WTC11 (cell line): ENCODE results near the gene MDFIC2. TPM values are rescaled to one million over a fixed set of nuclear protein-coding genes. Genes with fewer than 3 reads are reported as not detected.

Source experiments
- ATAC-seq: fragments of 200-7000 bp; cut with Tn5 transposase; 2 replicates; pipeline ENCODE4 v1.10.0; 2021; ENCODE audit warnings: mild to moderate bottlenecking, moderate library complexity
- CTCF ChIA-PET: fragments of 300-600 bp; sonication (Branson Sonifier 250); formaldehyde crosslinking; loops from one replicate; lab custom pipeline; 2021; ENCODE audit warnings: antibody characterized with exemption; lab: Charles Lee
- POLR2A ChIA-PET: fragments of 350-600 bp; sonication (Branson Sonifier 250); formaldehyde crosslinking; loops from one replicate; lab custom pipeline; 2021; ENCODE audit warnings: antibody characterized with exemption; lab: Charles Lee
- DNase-seq: peaks from one replicate; pipeline ENCODE4 v3.0.0; 2021; ENCODE audit warnings: low spot score
- H3K27ac Mint-ChIP-seq: 2 replicates; pipeline ENCODE4 v1.8.0; 2021; ENCODE audit warnings: mixed read lengths
- H3K27me3 Mint-ChIP-seq: 2 replicates; pipeline ENCODE4 v1.8.0; 2021; ENCODE audit warnings: low read depth, mild to moderate bottlenecking, moderate library complexity, mixed read lengths
- H3K36me3 Mint-ChIP-seq: 2 replicates; pipeline ENCODE4 v1.8.0; 2021; ENCODE audit warnings: mixed read lengths
- H3K4me1 Mint-ChIP-seq: 2 replicates; pipeline ENCODE4 v1.8.0; 2022; ENCODE audit warnings: mixed read lengths
- H3K4me3 Mint-ChIP-seq: 2 replicates; pipeline ENCODE4 v1.8.0; 2021; ENCODE audit warnings: mild to moderate bottlenecking, moderate library complexity, mixed read lengths
- H3K9me3 Mint-ChIP-seq: 2 replicates; pipeline ENCODE4 v1.8.0; 2021; ENCODE audit warnings: mixed read lengths
- CBFB ChIP-seq: sonication (generic); formaldehyde crosslinking; IDR thresholded peaks from 2 replicates; pipeline ENCODE4 v1.8.1; 2022; ENCODE audit warnings: mild to moderate bottlenecking, low read depth, missing genetic modification reagents
- E2F1 ChIP-seq: sonication (generic); formaldehyde crosslinking; IDR thresholded peaks from 2 replicates; pipeline ENCODE4 v1.8.0; 2022; ENCODE audit warnings: mild to moderate bottlenecking, missing genetic modification reagents
- E2F4 ChIP-seq: sonication (generic); formaldehyde crosslinking; IDR thresholded peaks from 2 replicates; pipeline ENCODE4 v1.8.1; 2022; ENCODE audit warnings: low read depth, mild to moderate bottlenecking, moderate library complexity, missing genetic modification reagents, borderline replicate concordance
- E2F5 ChIP-seq: sonication (generic); formaldehyde crosslinking; IDR thresholded peaks from 2 replicates; pipeline ENCODE4 v1.8.1; 2022; ENCODE audit warnings: mild to moderate bottlenecking, moderate library complexity, missing genetic modification reagents
- EMX1 ChIP-seq: fragments of 250-450 bp; sonication (Bioruptor Pico); IDR thresholded peaks from 2 replicates; pipeline ENCODE4 v1.8.0; 2021; ENCODE audit warnings: mild to moderate bottlenecking
- MYBL2 ChIP-seq: sonication (generic); formaldehyde crosslinking; IDR thresholded peaks from 2 replicates; pipeline ENCODE4 v1.8.1; 2023; ENCODE audit warnings: mild to moderate bottlenecking, moderate library complexity, missing genetic modification reagents
- NR3C1 ChIP-seq: sonication (generic); formaldehyde crosslinking; conservative IDR thresholded peaks from 2 replicates; pipeline ENCODE4 v1.8.1; 2023; ENCODE audit warnings: low read depth, mild to moderate bottlenecking, missing genetic modification reagents
- OVOL2 ChIP-seq: fragments of 250-450 bp; sonication (Bioruptor Pico); IDR thresholded peaks from 2 replicates; pipeline ENCODE4 v1.9.0; 2021; ENCODE audit warnings: mild to moderate bottlenecking, borderline replicate concordance
- SMAD3 ChIP-seq: sonication (generic); formaldehyde crosslinking; IDR thresholded peaks from 2 replicates; pipeline ENCODE4 v1.8.0; 2022; ENCODE audit warnings: missing genetic modification reagents, mild to moderate bottlenecking, borderline replicate concordance
- SP1 ChIP-seq: sonication (generic); formaldehyde crosslinking; conservative IDR thresholded peaks from 2 replicates; pipeline ENCODE4 v1.8.1; 2022; ENCODE audit warnings: missing genetic modification reagents
- TP53 ChIP-seq: sonication (generic); formaldehyde crosslinking; IDR thresholded peaks from 2 replicates; pipeline ENCODE4 v1.8.1; 2023; ENCODE audit warnings: mild to moderate bottlenecking, missing genetic modification reagents
- ZNF121 ChIP-seq: sonication (generic); formaldehyde crosslinking; IDR thresholded peaks from 2 replicates; pipeline ENCODE4 v1.8.0; 2023; ENCODE audit warnings: missing genetic modification reagents
- ZNF219 ChIP-seq: sonication (generic); formaldehyde crosslinking; IDR thresholded peaks from 2 replicates; pipeline ENCODE4 v1.8.0; 2023; ENCODE audit warnings: missing genetic modification reagents, mild to moderate bottlenecking, borderline replicate concordance
- ZNF396 ChIP-seq: fragments of 250-450 bp; sonication (Bioruptor Pico); IDR thresholded peaks from 2 replicates; pipeline ENCODE4 v1.8.0; 2021; ENCODE audit warnings: mild to moderate bottlenecking, moderate library complexity, borderline replicate concordance
- total RNA-seq: library from RNA; stranded (reverse); gene quantifications from 3 replicates; pipeline ENCODE4 v1.2.3, GENCODE V29; 2021
- TF ChIP-seq, protein P1 (sequence below): fragments of 250-450 bp; sonication (Bioruptor Pico); IDR thresholded peaks from 2 replicates; pipeline ENCODE4 v1.9.0; 2021; ENCODE audit warnings: mild to moderate bottlenecking
- TF ChIP-seq, protein P2 (sequence below): fragments of 200-600 bp; IDR thresholded peaks from 2 replicates; pipeline ENCODE4 v1.8.0; 2022; ENCODE audit warnings: antibody characterized with exemption
- TF ChIP-seq, protein P3 (sequence below): sonication (generic); formaldehyde crosslinking; IDR thresholded peaks from 2 replicates; pipeline ENCODE4 v1.8.0; 2022; ENCODE audit warnings: mild to moderate bottlenecking, missing genetic modification reagents
- TF ChIP-seq, protein P4 (sequence below): fragments of 250-450 bp; sonication (Bioruptor Pico); IDR thresholded peaks from 2 replicates; pipeline ENCODE4 v2.1.2; 2022; ENCODE audit warnings: mild to moderate bottlenecking, moderate library complexity

The MDFIC2 gene
- total RNA-seq, 1 experiment from 2014 or later = not detected

- ATAC-seq = no peak
- Mint-ChIP-seq H3K4me3 (no peak overlapping the region), H3K27me3 (no peaks in the 10 kb centered on the region), H3K36me3 (no peaks in the 10 kb centered on the region), H3K4me1 (peaks cover 16% of the 10 kb centered on the region), H3K9me3 (peaks cover 9% of the 10 kb centered on the region), H3K27ac (no peak overlapping the region)
- ChIA-PET POLR2A (no interaction called here), CTCF (no interaction called here)
- TF ChIP-seq SMAD3 (CRISPR knock-in tag) = no peak
- no peak for TF ChIP-seq ZNF219 (CRISPR knock-in tag)
- no peak for TF ChIP-seq SP1 (CRISPR knock-in tag)
- no peak for TF ChIP-seq ZNF121 (CRISPR knock-in tag)
- TF ChIP-seq E2F1 (CRISPR knock-in tag) = no peak
- no peak for TF ChIP-seq ZNF396 (CRISPR knock-in tag)
- TF ChIP-seq OVOL2 = no peak
- TF ChIP-seq NR3C1 (CRISPR knock-in tag) = no peak
- no peak for TF ChIP-seq CBFB (CRISPR knock-in tag)
- TF ChIP-seq, protein P1, sequence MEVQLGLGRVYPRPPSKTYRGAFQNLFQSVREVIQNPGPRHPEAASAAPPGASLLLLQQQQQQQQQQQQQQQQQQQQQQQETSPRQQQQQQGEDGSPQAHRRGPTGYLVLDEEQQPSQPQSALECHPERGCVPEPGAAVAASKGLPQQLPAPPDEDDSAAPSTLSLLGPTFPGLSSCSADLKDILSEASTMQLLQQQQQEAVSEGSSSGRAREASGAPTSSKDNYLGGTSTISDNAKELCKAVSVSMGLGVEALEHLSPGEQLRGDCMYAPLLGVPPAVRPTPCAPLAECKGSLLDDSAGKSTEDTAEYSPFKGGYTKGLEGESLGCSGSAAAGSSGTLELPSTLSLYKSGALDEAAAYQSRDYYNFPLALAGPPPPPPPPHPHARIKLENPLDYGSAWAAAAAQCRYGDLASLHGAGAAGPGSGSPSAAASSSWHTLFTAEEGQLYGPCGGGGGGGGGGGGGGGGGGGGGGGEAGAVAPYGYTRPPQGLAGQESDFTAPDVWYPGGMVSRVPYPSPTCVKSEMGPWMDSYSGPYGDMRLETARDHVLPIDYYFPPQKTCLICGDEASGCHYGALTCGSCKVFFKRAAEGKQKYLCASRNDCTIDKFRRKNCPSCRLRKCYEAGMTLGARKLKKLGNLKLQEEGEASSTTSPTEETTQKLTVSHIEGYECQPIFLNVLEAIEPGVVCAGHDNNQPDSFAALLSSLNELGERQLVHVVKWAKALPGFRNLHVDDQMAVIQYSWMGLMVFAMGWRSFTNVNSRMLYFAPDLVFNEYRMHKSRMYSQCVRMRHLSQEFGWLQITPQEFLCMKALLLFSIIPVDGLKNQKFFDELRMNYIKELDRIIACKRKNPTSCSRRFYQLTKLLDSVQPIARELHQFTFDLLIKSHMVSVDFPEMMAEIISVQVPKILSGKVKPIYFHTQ (CRISPR knock-in tag) = no peak
- no peak for TF ChIP-seq MYBL2 (CRISPR knock-in tag)
- TF ChIP-seq, protein P2, sequence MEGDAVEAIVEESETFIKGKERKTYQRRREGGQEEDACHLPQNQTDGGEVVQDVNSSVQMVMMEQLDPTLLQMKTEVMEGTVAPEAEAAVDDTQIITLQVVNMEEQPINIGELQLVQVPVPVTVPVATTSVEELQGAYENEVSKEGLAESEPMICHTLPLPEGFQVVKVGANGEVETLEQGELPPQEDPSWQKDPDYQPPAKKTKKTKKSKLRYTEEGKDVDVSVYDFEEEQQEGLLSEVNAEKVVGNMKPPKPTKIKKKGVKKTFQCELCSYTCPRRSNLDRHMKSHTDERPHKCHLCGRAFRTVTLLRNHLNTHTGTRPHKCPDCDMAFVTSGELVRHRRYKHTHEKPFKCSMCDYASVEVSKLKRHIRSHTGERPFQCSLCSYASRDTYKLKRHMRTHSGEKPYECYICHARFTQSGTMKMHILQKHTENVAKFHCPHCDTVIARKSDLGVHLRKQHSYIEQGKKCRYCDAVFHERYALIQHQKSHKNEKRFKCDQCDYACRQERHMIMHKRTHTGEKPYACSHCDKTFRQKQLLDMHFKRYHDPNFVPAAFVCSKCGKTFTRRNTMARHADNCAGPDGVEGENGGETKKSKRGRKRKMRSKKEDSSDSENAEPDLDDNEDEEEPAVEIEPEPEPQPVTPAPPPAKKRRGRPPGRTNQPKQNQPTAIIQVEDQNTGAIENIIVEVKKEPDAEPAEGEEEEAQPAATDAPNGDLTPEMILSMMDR = no peak
- TF ChIP-seq, protein P3, sequence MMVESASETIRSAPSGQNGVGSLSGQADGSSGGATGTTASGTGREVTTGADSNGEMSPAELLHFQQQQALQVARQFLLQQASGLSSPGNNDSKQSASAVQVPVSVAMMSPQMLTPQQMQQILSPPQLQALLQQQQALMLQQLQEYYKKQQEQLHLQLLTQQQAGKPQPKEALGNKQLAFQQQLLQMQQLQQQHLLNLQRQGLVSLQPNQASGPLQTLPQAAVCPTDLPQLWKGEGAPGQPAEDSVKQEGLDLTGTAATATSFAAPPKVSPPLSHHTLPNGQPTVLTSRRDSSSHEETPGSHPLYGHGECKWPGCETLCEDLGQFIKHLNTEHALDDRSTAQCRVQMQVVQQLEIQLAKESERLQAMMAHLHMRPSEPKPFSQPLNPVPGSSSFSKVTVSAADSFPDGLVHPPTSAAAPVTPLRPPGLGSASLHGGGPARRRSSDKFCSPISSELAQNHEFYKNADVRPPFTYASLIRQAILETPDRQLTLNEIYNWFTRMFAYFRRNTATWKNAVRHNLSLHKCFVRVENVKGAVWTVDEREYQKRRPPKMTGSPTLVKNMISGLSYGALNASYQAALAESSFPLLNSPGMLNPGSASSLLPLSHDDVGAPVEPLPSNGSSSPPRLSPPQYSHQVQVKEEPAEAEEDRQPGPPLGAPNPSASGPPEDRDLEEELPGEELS = no peak
- TF ChIP-seq EMX1 (CRISPR knock-in tag) = no peak
- TF ChIP-seq, protein P4, sequence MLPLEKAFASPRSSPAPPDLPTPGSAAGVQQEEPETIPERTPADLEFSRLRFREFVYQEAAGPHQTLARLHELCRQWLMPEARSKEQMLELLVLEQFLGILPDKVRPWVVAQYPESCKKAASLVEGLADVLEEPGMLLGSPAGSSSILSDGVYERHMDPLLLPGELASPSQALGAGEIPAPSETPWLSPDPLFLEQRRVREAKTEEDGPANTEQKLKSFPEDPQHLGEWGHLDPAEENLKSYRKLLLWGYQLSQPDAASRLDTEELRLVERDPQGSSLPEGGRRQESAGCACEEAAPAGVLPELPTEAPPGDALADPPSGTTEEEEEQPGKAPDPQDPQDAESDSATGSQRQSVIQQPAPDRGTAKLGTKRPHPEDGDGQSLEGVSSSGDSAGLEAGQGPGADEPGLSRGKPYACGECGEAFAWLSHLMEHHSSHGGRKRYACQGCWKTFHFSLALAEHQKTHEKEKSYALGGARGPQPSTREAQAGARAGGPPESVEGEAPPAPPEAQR (CRISPR knock-in tag) = no peak
- no peak for TF ChIP-seq E2F4 (CRISPR knock-in tag)
- TF ChIP-seq E2F5 (CRISPR knock-in tag) = no peak
- TF ChIP-seq TP53 (CRISPR knock-in tag) = no peak
- no peak for DNase-seq
These were observed 110.5 kb downstream of the MDFIC2 start for GRCh38 chr3:70201975-70202374.
